ENCODE results near the gene ERG28. TPM values are rescaled to one million over a fixed set of nuclear protein-coding genes. Genes with fewer than 3 reads are reported as not detected.

The ERG28 gene
- total RNA-seq, 4 donors from 2014 or later: 10.2 to 18.3 (median 15.3) TPM

Other genes starting within 250 kb of the ERG28 start
- 10 to 100 TPM; 36.0 to 72.7 (median 50.4) TPM for gene JDP2, start 232.9 kb downstream of the ERG28 start, total RNA-seq
- 1 to 10 TPM in 3 of 4 donors, not detected in 1; 1.1 to 4.2 (median 1.1) TPM for gene BATF, start 138.4 kb downstream of the ERG28 start, total RNA-seq
- gene FLVCR2, start 82.3 kb downstream of the ERG28 start, total RNA-seq: 10 to 100 TPM in 3 of 4 donors, 1 to 10 TPM in 1; 9.0 to 23.4 (median 17.4) TPM
- 10 to 100 TPM; 24.4 to 56.4 (median 34.8) TPM for gene TTLL5, start 370 bp upstream of the ERG28 start, total RNA-seq